ENCODE measurements around the gene NPIPA7.
"Not testable (repeated sequence)": the region's sequence is repeated elsewhere in the genome, so short reads cannot be mapped to it uniquely, and the experiment has no call there.

GRCh38 chr16:16371136-16371735, 7.7 kb upstream of the NPIPA7 start:
- TF ChIP-seq CTCF (IDR thresholded peaks at IDR 0.05; ENCODE audit: low read depth, low read length); EZH2phosphoT487 (IDR thresholded peaks at IDR 0.05; ENCODE audit: low read depth): not testable (repeated sequence)
